Stomach (tissue), 9 donors: Measurements from ENCODE around the gene KDM3B. TPM values are rescaled to one million over a fixed set of nuclear protein-coding genes. Genes with fewer than 3 reads are reported as not detected.
A peak's percentile ranks its signal among the peaks of the same experiment; 100 is the strongest.

Source experiments
- DNase-seq, 2 donors: peaks; one replicate each; pipeline versions ENCODE4 v3.0.0 to v3.0.0-alpha.2; 2013 to 2019
- H3K27ac ChIP-seq, 5 donors: fragments of 200-600 bp in 4 of 5; sonication (generic) in 4 of 5; one replicate each; pipeline ENCODE4 v1.5.1; 2013 to 2019; ENCODE audit warnings: mild to moderate bottlenecking in 1 of 5, moderate library complexity in 1 of 5
- H3K27me3 ChIP-seq, 3 donors: fragments of 200-600 bp; sonication (generic); one replicate each; pipeline ENCODE4 v1.5.1; 2017 to 2019; ENCODE audit warnings: mixed run types in 1 of 3
- H3K36me3 ChIP-seq, 4 donors: fragments of 200-600 bp; sonication (generic); 1 replicate in 3 of 4; 2 replicates in 1 of 4; pipeline ENCODE4 v1.5.1; 2016 to 2019
- H3K4me1 ChIP-seq, 4 donors: fragments of 200-600 bp; sonication (generic); one replicate each; pipeline ENCODE4 v1.5.1; 2016 to 2019
- H3K4me3 ChIP-seq, 4 donors: fragments of 200-600 bp; sonication (generic) in 3 of 4; one replicate each; pipeline ENCODE4 v1.5.1; 2016 to 2019; ENCODE audit warnings: mild to moderate bottlenecking in 1 of 4
- H3K9me3 ChIP-seq, 4 donors: fragments of 200-600 bp; sonication (generic); one replicate each; pipeline ENCODE4 v1.5.1; 2016 to 2019
- EP300 ChIP-seq: sonication (generic); formaldehyde crosslinking; IDR thresholded peaks from one replicate; pipeline ENCODE4 v1.6.1; 2017; ENCODE audit warnings: antibody characterized with exemption
- POLR2A ChIP-seq, 4 donors: fragments of 450-650 bp; IDR thresholded peaks; one replicate each; pipeline ENCODE4 v1.6.1; 2016; ENCODE audit warnings: antibody characterized with exemption in 4 of 4, control low read depth in 2 of 4, mild to moderate bottlenecking in 1 of 4, moderate library complexity in 1 of 4
- POLR2AphosphoS5 ChIP-seq, 3 donors: sonication (generic); formaldehyde crosslinking; IDR thresholded peaks; one replicate each; pipeline ENCODE4 v1.6.1; 2016; ENCODE audit warnings: antibody characterized with exemption in 3 of 3
- WGBS, 5 donors: extraction: QIAGEN DNeasy Blood & Tissue Kit in 3 of 5; methylation state at CpG; one replicate each; pipeline versions ENCODE4 v1.1.5 to v1.1.7; 2013 to 2018; 5-methylcytosine and 5-hydroxymethylcytosine counted together
- intact Hi-C: fragments of 100-400 bp; cut with DNase I; formaldehyde crosslinking; loops from one replicate; pipeline ENCODE4 v1.15.1; 2023; ENCODE audit warnings: low total_unique reads
- polyA plus RNA-seq, 3 donors: library from polyadenylated mRNA; stranded (reverse); fragments of 200-250 nt; gene quantifications; one replicate each; pipeline ENCODE4 v1.2.3, GENCODE V29; 2013
- total RNA-seq, 5 donors: library from RNA; depleted of rRNA; stranded (reverse); fragments of >200 nt; gene quantifications; one replicate each; pipeline versions ENCODE4 v1.1.0 to v1.2.3, GENCODE V29; 2014 to 2016
- TF ChIP-seq, protein P1 (sequence below), 7 experiments: fragments of 450-650 bp in 4 of 7; fragments of 200-600 bp in 3 of 7; sonication (generic) in 3 of 7; IDR thresholded peaks; one replicate each; pipeline ENCODE4 v1.5.1; 2016 to 2019; ENCODE audit warnings: antibody characterized with exemption in 7 of 7, control low read depth in 2 of 7, mild to moderate bottlenecking in 1 of 7
- donor health status: healthy with polysubstance abuse.
- donor health status: Bipolar disorder and iron deficiency.
- donor health status: healthy.

The KDM3B gene
- total and polyA plus RNA-seq, 8 donors: 12.6 to 107 (median 51.0) TPM

DNA sequence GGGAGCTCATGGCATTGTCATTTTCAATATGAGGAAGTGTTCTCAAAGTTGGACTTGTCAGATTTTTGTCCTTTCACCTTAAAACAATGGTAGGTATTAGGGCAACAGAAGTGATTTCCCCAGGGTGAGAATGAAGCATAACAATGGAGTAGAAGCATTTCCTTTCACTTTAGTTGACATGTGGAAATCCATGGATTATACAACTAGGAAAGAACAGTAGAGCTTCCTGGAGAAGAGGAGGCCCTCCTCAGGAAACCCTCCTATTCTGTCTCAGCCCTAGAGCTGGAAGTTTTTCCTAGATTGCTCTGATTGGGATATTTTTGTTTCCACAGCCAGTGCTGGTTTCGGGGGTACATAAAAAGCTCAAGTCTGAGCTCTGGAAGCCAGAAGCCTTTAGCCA lies 72.6 kb downstream of the KDM3B start:
- H3K4me3 ChIP-seq: no peak overlapping the region
- DNase-seq: no peak
- no peak for TF ChIP-seq POLR2A (IDR thresholded peaks at IDR 0.05)
- no peak for TF ChIP-seq POLR2AphosphoS5 (IDR thresholded peaks at IDR 0.05)
- TF ChIP-seq EP300: no peak
- TF ChIP-seq, protein P1, sequence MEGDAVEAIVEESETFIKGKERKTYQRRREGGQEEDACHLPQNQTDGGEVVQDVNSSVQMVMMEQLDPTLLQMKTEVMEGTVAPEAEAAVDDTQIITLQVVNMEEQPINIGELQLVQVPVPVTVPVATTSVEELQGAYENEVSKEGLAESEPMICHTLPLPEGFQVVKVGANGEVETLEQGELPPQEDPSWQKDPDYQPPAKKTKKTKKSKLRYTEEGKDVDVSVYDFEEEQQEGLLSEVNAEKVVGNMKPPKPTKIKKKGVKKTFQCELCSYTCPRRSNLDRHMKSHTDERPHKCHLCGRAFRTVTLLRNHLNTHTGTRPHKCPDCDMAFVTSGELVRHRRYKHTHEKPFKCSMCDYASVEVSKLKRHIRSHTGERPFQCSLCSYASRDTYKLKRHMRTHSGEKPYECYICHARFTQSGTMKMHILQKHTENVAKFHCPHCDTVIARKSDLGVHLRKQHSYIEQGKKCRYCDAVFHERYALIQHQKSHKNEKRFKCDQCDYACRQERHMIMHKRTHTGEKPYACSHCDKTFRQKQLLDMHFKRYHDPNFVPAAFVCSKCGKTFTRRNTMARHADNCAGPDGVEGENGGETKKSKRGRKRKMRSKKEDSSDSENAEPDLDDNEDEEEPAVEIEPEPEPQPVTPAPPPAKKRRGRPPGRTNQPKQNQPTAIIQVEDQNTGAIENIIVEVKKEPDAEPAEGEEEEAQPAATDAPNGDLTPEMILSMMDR (IDR thresholded peaks at IDR 0.05): no peak
- H3K27me3 ChIP-seq: no peaks in the 10 kb centered on the region
- 86 to 97% (median 92%) methylated on average over 1 of the region's 1 CpG for WGBS, 5 donors
- intact Hi-C loops: no loop called here
- peaks cover 73 to 100% (median 100%) of the 10 kb centered on the region in 4 donors for H3K36me3 ChIP-seq
- no peaks in the 10 kb centered on the region for H3K4me1 ChIP-seq
- H3K9me3 ChIP-seq: no peaks in the 10 kb centered on the region
- no peak overlapping the region for H3K27ac ChIP-seq

DNA sequence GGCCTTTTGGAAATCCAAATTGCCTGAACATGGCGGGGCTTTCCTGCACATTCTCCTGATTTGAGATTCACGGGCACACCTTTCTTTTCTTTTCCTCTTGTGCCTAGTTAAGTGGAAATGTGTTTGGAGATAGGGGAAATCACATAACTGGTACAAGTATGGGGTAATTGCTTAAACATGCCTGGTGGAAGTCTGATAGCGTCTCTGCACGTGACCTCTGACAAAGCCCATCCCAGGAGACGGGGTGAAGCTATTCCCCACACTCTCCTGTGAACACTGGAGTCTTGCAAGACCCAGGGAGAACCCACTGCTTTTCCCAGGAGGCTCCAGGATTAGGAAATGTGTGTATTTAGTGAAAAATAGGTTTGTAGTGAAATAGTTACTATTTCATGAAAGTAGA lies 83.5 kb downstream of the KDM3B start:
- Histone ChIP-seq H3K27ac (no peak overlapping the region), H3K9me3 (no peaks in the 10 kb centered on the region), H3K4me3 (no peak overlapping the region), H3K36me3 (peaks cover 52 to 68% (median 64%) of the 10 kb centered on the region in 4 donors), H3K4me1 (peaks cover 10 to 25% (median 19%) of the 10 kb centered on the region in 4 donors), H3K27me3 (peaks cover 0 to 10% (median 5%) of the 10 kb centered on the region in 3 donors)
- DNase-seq: no peak
- intact Hi-C loops: no loop called here
- WGBS, 5 donors: 81 to 85% (median 84%) methylated on average over 5 of the region's 5 CpGs
- TF ChIP-seq, protein P1 (IDR thresholded peaks at IDR 0.05): no peak
- TF ChIP-seq POLR2A (IDR thresholded peaks at IDR 0.05) (no peak), POLR2AphosphoS5 (IDR thresholded peaks at IDR 0.05) (no peak)

DNA sequence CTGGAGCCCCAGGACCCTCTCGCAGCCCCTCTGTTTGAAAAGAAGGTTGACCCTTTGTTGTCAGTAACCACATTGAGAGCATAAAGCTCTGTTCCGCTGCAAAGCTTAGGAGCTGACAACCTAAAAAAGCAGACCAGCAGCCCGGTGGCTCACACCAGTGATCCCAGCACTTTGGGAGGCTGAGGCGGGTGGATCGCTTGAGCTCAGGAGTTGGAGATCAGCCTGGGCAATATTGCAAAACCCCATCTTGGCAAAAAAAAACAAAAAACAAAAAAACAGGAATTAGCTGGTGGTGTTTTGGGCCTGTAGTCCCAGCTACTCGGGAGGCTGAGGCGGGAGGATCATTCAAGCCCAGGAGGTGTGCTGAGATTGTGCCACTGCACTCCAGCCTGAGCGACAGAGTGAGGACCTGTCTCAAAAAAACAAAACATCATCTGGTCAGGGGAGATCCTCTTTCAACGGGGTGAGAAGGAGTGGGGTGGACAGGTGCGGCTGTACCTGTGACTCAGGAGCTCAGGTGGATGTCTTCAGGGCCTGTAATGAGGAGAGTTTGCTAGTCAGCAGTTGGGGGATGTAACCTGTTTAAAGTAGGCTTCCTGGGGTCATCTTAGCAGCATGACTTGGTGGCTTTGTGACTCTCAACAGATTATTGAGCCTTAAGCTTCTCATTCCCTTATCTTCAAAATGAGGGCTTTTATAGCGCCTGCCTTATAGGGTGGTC lies 85.7 kb downstream of the KDM3B start:
- H3K4me1 ChIP-seq: peaks cover 10 to 25% (median 19%) of the 10 kb centered on the region in 4 donors
- H3K9me3 ChIP-seq: no peaks in the 10 kb centered on the region
- no peak for DNase-seq
- peaks cover 31 to 46% (median 42%) of the 10 kb centered on the region in 4 donors for H3K36me3 ChIP-seq
- WGBS, 5 donors: 70 to 77% (median 71%) methylated on average over 11 of the region's 11 CpGs
- peak overlapping the region; percentile 50 to 57 (median 51) for H3K4me3 ChIP-seq
- intact Hi-C loops: no loop called here
- peaks cover 0 to 10% (median 5%) of the 10 kb centered on the region in 3 donors for H3K27me3 ChIP-seq
- TF ChIP-seq, protein P1 (IDR thresholded peaks at IDR 0.05): no peak
- no peak for TF ChIP-seq EP300
- no peak for TF ChIP-seq POLR2AphosphoS5 (IDR thresholded peaks at IDR 0.05)
- TF ChIP-seq POLR2A (IDR thresholded peaks at IDR 0.05): no peak
- peak overlapping the region in 2 of 5 donors; percentile 45 to 63 for H3K27ac ChIP-seq

DNA sequence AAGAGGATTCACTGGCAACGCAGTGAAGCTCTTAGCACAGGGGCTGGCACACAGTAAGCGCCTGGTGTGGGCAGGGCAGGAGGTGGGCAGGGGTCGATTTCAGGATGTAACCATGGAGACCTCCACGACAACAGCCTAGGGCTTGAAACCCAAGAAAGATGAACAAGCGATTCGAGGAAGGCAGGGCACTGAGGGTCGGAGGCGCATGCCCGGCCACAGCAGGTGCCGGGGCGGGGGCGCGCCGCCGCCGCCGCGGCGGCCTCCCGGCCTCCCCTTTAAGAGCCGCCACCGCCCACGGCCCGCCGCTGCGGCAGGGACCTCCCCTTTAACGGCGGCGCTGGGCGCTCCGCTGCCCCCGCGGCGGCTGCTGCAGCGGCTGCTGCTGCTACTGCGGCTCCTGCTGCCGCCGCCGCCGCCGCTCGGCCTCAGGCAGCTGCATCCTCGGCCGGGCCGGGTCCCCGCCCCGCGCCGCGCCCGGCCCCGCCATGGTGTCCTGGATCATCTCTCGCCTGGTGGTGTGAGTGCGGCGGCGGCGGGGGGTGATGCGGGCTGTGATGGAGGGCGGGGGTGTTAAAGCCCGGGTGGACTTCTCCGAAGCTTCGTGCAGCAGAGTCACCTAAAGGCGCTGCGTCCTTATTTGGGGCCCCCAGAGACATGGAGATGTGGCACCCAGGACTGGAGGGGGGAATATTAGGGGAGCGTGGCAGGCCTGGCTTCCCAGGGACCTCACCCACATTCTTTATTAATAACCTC lies 86.4 kb downstream of the KDM3B start, which contains the start of gene REEP2:
REEP2 (plus strand) TSS at position 334 of the 753 bp plus-strand sequence; CDS start at position 486, 152 bp downstream.
- Histone ChIP-seq H3K4me3 (peak within 1 kb of the TSS; percentile 50 to 57 (median 51)), H3K9me3 (no peaks in the 10 kb centered on the region), H3K4me1 (peaks cover 10 to 25% (median 19%) of the 10 kb centered on the region in 4 donors), H3K27ac (peak within 1 kb of the TSS in 2 of 5 donors; percentile 45 to 63), H3K36me3 (peaks cover 24 to 38% (median 35%) of the 10 kb centered on the region in 4 donors), H3K27me3 (peaks cover 0 to 10% (median 5%) of the 10 kb centered on the region in 3 donors)
- intact Hi-C loops: no loop called here
- peak; percentile 55 to 86 for DNase-seq
- no peak for TF ChIP-seq POLR2AphosphoS5 (IDR thresholded peaks at IDR 0.05)
- TF ChIP-seq, protein P1 (IDR thresholded peaks at IDR 0.05): no peak
- TF ChIP-seq EP300: no peak
- TF ChIP-seq POLR2A (IDR thresholded peaks at IDR 0.05): no peak
- 1 to 2% (median 1%) methylated on average over 39 to 65 of the region's 65 CpGs for WGBS, 5 donors
